Osteoblast (primary cell): ENCODE results near the gene UBE2R2. TPM values are rescaled to one million over a fixed set of nuclear protein-coding genes. Genes with fewer than 3 reads are reported as not detected.
A peak's percentile ranks its signal among the peaks of the same experiment; 100 is the strongest.
"Not testable (repeated sequence)": the region's sequence is repeated elsewhere in the genome, so short reads cannot be mapped to it uniquely, and the experiment has no call there.

Source experiments
- DNase-seq: peaks from one replicate; pipeline ENCODE4 v3.0.0; 2011; ENCODE audit warnings: low spot score, mixed read lengths; ENCODE audit not compliant: insufficient read length; ENCODE audit errors: missing footprints
- H2AFZ ChIP-seq: 2 replicates; pipeline ENCODE4 v1.6.0; 2011; ENCODE audit warnings: mild to moderate bottlenecking, low read length
- H3K27ac ChIP-seq: 2 replicates; pipeline ENCODE4 v1.5.1; 2011; ENCODE audit warnings: mild to moderate bottlenecking, low read depth, low read length, moderate library complexity
- H3K27me3 ChIP-seq: 2 replicates; pipeline ENCODE4 v1.6.0; 2012; ENCODE audit warnings: mild to moderate bottlenecking, control low read depth, inconsistent platforms, low read length, moderate library complexity; ENCODE audit not compliant: insufficient read depth
- H3K36me3 ChIP-seq: 2 replicates; pipeline ENCODE4 v1.5.1; 2011; ENCODE audit warnings: mild to moderate bottlenecking, low read length, control low read depth, moderate library complexity; ENCODE audit not compliant: insufficient read depth
- H3K4me1 ChIP-seq: 2 replicates; pipeline ENCODE4 v1.5.1; 2011; ENCODE audit warnings: mild to moderate bottlenecking, low read length, control low read depth, moderate library complexity; ENCODE audit not compliant: insufficient read depth
- H3K4me2 ChIP-seq: 2 replicates; pipeline ENCODE4 v1.6.0; 2011; ENCODE audit warnings: mild to moderate bottlenecking, low read length; ENCODE audit not compliant: insufficient read depth
- H3K4me3 ChIP-seq: fragments of 200-600 bp; sonication (generic); 3 replicates; pipeline ENCODE4 v1.5.1; 2012; ENCODE audit warnings: mild to moderate bottlenecking, low read length, inconsistent platforms; ENCODE audit not compliant: insufficient read depth
- H3K79me2 ChIP-seq: 2 replicates; pipeline ENCODE4 v1.6.0; 2012; ENCODE audit warnings: mild to moderate bottlenecking, low read length, control low read depth, inconsistent platforms; ENCODE audit not compliant: insufficient read depth
- H3K9me3 ChIP-seq: 2 replicates; pipeline ENCODE4 v1.5.1; 2011; ENCODE audit warnings: low read depth, low read length, control low read depth
- H4K20me1 ChIP-seq: 2 replicates; pipeline ENCODE4 v1.6.0; 2012; ENCODE audit warnings: mild to moderate bottlenecking, low read length, control low read depth; ENCODE audit not compliant: insufficient read depth
- total RNA-seq: library from RNA; depleted of rRNA; stranded (reverse); fragments of >200 nt; gene quantifications from 2 replicates; pipeline ENCODE4 v1.2.3, GENCODE V29; 2012
- TF ChIP-seq, protein P1 (sequence below): IDR thresholded peaks from 2 replicates; pipeline ENCODE4 v1.5.1; 2011; ENCODE audit warnings: mild to moderate bottlenecking, low read depth, low read length, moderate library complexity; ENCODE audit errors: extremely low read depth

The UBE2R2 gene
- total RNA-seq, 1 donor = 21.4 TPM

- Histone ChIP-seq H3K27me3 (no peaks in the 10 kb centered on the region), H3K79me2 (no peaks in the 10 kb centered on the region), H3K36me3 (no peaks in the 10 kb centered on the region), H3K4me2 (no peak overlapping the region), H4K20me1 (no peaks in the 10 kb centered on the region), H3K4me1 (peaks cover 13% of the 10 kb centered on the region), H3K27ac (no peak overlapping the region), H2AFZ (no peak overlapping the region), H3K4me3 (no peak overlapping the region), H3K9me3 (no peaks in the 10 kb centered on the region)
- peak; percentile 76 for DNase-seq
- TF ChIP-seq, protein P1, sequence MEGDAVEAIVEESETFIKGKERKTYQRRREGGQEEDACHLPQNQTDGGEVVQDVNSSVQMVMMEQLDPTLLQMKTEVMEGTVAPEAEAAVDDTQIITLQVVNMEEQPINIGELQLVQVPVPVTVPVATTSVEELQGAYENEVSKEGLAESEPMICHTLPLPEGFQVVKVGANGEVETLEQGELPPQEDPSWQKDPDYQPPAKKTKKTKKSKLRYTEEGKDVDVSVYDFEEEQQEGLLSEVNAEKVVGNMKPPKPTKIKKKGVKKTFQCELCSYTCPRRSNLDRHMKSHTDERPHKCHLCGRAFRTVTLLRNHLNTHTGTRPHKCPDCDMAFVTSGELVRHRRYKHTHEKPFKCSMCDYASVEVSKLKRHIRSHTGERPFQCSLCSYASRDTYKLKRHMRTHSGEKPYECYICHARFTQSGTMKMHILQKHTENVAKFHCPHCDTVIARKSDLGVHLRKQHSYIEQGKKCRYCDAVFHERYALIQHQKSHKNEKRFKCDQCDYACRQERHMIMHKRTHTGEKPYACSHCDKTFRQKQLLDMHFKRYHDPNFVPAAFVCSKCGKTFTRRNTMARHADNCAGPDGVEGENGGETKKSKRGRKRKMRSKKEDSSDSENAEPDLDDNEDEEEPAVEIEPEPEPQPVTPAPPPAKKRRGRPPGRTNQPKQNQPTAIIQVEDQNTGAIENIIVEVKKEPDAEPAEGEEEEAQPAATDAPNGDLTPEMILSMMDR = peak; percentile 49
Measured at GRCh38 chr9:33785914-33786313, 31.0 kb upstream of the UBE2R2 start.

GRCh38 chr9:33786681-33787080 is 30.3 kb upstream of the UBE2R2 start:
- no peak for DNase-seq
- Histone ChIP-seq H3K9me3 (no peaks in the 10 kb centered on the region), H3K4me2 (no peak overlapping the region), H3K79me2 (no peaks in the 10 kb centered on the region), H3K27ac (no peak overlapping the region), H2AFZ (no peak overlapping the region), H3K4me3 (no peak overlapping the region), H3K36me3 (no peaks in the 10 kb centered on the region), H4K20me1 (no peaks in the 10 kb centered on the region), H3K4me1 (peaks cover 20% of the 10 kb centered on the region), H3K27me3 (no peaks in the 10 kb centered on the region)
- TF ChIP-seq, protein P1 = no peak

DNA sequence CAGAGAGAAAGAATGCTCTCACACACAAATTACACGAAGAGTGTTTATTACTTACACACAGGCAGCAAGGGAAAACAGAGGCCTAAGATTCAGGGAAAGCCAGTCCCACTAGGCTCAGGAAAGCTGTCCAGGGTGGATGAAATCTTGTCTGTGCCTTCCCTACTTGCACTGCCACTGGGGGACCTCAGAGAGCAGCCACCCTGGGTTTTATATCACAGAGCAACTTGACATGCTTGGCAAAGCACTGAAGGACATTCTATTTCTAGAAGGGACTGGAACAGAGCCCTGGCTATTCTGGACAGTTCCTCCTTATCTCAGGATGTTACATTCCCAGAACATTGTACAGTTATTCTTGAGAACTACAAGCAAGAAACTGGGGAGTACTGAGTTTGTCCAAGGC is 29.1 kb upstream of the UBE2R2 start:
- Histone ChIP-seq H4K20me1 (no peaks in the 10 kb centered on the region), H3K79me2 (no peaks in the 10 kb centered on the region), H3K4me3 (no peak overlapping the region), H3K9me3 (no peaks in the 10 kb centered on the region), H3K4me1 (peaks cover 12% of the 10 kb centered on the region), H3K36me3 (no peaks in the 10 kb centered on the region), H3K4me2 (no peak overlapping the region), H2AFZ (no peak overlapping the region), H3K27me3 (no peaks in the 10 kb centered on the region), H3K27ac (no peak overlapping the region)
- DNase-seq = no peak
- TF ChIP-seq, protein P1 = peak; percentile 5

DNA sequence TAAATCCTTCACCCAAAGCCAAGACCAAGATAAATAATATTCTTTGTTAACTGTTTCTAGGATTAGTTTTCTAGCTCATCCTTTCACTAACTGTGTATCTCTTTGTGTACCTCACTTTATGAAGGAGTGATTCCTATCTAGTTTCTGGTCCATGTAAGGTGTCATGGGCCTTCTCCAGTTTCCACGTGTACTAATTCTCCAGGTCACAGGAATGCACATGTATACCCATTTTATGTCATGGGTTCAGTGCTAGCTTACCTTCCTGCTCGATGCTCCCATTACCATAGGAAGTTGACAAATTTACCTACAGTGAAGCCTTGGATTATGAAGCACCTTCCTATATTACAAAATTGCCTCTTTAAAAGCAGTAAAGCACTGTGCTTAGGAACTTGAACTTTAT is 27.5 kb upstream of the UBE2R2 start:
- not testable (repeated sequence) for H3K4me2 ChIP-seq, H3K27me3 ChIP-seq, H3K27ac ChIP-seq, H3K36me3 ChIP-seq, H3K4me3 ChIP-seq, H3K9me3 ChIP-seq, H3K79me2 ChIP-seq, DNase-seq, H3K4me1 ChIP-seq, H4K20me1 ChIP-seq, H2AFZ ChIP-seq
